Measurements from ENCODE around the gene SRSF11.
"Not testable (repeated sequence)": the region's sequence is repeated elsewhere in the genome, so short reads cannot be mapped to it uniquely, and the experiment has no call there.

The SRSF11 gene, protein sequence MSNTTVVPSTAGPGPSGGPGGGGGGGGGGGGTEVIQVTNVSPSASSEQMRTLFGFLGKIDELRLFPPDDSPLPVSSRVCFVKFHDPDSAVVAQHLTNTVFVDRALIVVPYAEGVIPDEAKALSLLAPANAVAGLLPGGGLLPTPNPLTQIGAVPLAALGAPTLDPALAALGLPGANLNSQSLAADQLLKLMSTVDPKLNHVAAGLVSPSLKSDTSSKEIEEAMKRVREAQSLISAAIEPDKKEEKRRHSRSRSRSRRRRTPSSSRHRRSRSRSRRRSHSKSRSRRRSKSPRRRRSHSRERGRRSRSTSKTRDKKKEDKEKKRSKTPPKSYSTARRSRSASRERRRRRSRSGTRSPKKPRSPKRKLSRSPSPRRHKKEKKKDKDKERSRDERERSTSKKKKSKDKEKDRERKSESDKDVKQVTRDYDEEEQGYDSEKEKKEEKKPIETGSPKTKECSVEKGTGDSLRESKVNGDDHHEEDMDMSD

DNA sequence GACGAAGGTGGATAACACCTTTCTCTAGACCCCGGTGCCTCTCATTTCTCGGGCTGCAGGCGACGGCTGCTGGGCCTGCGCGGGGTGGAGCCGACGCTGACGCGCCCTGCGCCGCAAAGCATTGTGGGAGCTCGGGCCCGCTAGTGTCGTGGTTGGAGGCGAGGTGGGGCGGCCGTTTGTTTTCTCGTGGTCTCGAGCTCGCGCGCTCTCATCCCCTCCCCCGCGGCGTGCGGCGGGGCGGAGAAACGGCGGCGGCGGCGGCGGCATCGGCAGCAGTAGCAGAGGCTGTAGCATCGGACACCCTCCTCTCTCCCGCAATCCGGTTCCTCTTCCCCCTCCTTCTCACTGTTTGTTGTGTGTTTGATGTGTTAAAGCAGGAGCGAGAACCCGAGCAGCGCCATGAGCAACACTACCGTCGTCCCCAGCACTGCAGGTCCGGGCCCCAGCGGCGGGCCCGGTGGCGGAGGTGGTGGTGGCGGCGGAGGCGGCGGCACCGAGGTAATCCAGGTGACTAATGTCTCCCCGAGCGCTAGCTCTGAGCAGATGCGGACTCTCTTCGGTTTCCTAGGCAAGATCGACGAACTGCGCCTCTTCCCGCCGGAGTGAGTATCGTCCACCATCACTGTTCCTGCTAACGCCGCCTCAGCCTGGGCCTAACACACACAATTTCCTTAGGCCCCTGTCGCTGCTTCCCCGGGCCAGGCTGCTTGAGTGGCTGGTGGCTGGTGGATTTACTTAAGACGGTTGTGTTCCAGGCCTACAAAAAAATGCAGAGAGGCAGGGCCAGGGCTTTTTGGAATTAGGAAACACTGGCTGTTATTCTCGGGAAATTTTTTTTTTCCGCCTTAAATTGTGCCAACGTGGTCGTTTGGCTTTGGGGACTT is at the start of gene SRSF11:
Gene SRSF11 (plus strand): TSS at position 143 of the 884 bp plus-strand sequence. CDS start 257 bp downstream, at position 400.
- H3K9me3 Mint-ChIP-seq, result no peaks in the 10 kb centered on the region
- H3K27ac Mint-ChIP-seq, result peak within 1 kb of the TSS; percentile 98
- no peaks in the 10 kb centered on the region for H3K27me3 Mint-ChIP-seq
- CTCF ChIA-PET, result interaction anchor here (0.6 kb wide), 1 partner anchor 29 kb away, joined by 3 read pairs; no protein-coding TSS in a partner anchor
- peaks cover 46% of the 10 kb centered on the region for H3K4me1 Mint-ChIP-seq
- peak; percentile 97 for DNase-seq
- H3K36me3 Mint-ChIP-seq, result peaks cover 33% of the 10 kb centered on the region
- peak within 1 kb of the TSS; percentile 91 for H3K4me3 Mint-ChIP-seq

- Mint-ChIP-seq H3K4me1 (no peaks in the 10 kb centered on the region), H3K36me3 (peaks cover 3% of the 10 kb centered on the region), H3K27me3 (no peaks in the 10 kb centered on the region), H3K9me3 (no peaks in the 10 kb centered on the region), H3K4me3 (no peak overlapping the region), H3K27ac (no peak overlapping the region)
- DNase-seq, result no peak
- CTCF ChIA-PET, result no interaction called here
Observed at GRCh38 chr1:70171512-70171911, 49.7 kb upstream of the SRSF11 start.

GRCh38 chr1:70185181-70185580 is 36.0 kb upstream of the SRSF11 start:
- DNase-seq, H3K36me3 Mint-ChIP-seq, H3K4me3 Mint-ChIP-seq, CTCF ChIA-PET, H3K27me3 Mint-ChIP-seq, H3K27ac Mint-ChIP-seq, H3K4me1 Mint-ChIP-seq, H3K9me3 Mint-ChIP-seq: not testable (repeated sequence)

- H3K9me3 Mint-ChIP-seq, result peaks cover 6% of the 10 kb centered on the region
- H3K36me3 Mint-ChIP-seq, result peaks cover 11% of the 10 kb centered on the region
- no peak overlapping the region for H3K4me3 Mint-ChIP-seq
- CTCF ChIA-PET, result no interaction called here
- no peaks in the 10 kb centered on the region for H3K4me1 Mint-ChIP-seq
- H3K27me3 Mint-ChIP-seq, result no peaks in the 10 kb centered on the region
- no peak for DNase-seq
- no peak overlapping the region for H3K27ac Mint-ChIP-seq
Observed at GRCh38 chr1:70188522-70188921, 32.7 kb upstream of the SRSF11 start.

DNA sequence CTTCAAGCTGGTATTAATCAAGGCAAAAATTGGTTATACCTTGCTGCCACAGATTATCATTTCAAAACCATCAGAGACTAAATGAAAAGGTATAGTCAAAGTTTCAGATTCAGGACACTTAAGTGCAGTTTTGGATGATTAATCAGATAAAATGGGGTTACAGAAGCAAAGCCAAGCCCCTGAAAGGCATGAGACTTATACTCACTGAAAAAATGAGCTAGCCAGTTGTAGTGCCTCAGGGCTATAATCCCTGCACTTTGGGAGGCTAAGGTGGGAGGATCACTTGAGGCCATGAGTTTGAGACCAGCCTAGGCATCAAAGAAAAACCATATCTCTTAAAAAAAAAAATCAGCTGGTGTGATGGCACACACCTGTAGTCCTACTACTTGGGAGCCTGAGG is 31.0 kb upstream of the SRSF11 start:
- Mint-ChIP-seq H3K36me3 (peaks cover 9% of the 10 kb centered on the region), H3K9me3 (peaks cover 6% of the 10 kb centered on the region), H3K27ac (no peak overlapping the region), H3K4me1 (no peaks in the 10 kb centered on the region), H3K27me3 (no peaks in the 10 kb centered on the region), H3K4me3 (no peak overlapping the region)
- no peak for DNase-seq
- CTCF ChIA-PET, result no interaction called here

DNA sequence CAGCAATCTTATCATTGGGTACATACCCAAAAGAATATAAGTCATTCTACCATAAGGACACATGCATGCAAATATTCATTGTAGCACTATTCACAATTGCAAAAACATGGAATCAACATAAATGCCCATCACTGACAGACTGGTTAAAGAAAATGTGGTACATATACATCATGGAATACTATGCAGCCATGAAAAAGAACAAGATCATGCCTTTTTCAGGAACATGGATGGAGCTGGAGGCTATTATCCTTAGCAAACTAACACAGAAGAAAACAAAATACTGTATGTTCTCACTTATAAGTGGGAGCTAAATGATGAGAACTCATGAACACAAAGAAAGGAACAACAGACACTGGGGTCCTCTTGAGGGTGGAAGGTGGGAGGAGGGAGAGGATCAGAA is 28.7 kb upstream of the SRSF11 start:
- H3K27ac Mint-ChIP-seq, H3K27me3 Mint-ChIP-seq, H3K9me3 Mint-ChIP-seq, H3K4me1 Mint-ChIP-seq, H3K4me3 Mint-ChIP-seq, DNase-seq, H3K36me3 Mint-ChIP-seq: not testable (repeated sequence)
- CTCF ChIA-PET, result interaction anchor here (0.7 kb wide), 1 partner anchor 29 kb away, joined by 3 read pairs; the partner anchor contains the start of gene SRSF11

DNA sequence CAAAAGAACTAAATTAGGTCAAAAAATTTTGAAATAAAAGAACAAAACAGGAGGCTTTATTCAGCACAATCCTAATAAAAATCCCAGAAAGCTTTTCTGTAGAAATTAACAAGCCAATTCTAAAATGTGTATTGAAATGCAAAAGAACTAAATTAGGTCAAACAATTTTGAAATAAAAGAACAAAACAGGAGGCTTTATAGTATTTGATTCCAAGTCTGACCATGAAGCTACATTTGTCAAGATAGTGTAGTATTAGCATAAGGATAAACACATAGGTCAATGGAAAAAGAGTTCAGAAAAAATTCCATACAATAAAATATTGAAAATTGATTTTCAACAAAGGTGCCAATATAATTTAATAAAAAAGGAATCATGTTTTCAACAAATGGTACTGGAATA is 26.6 kb upstream of the SRSF11 start:
- CTCF ChIA-PET, result no interaction called here
- peaks cover 6% of the 10 kb centered on the region for H3K9me3 Mint-ChIP-seq
- peaks cover 6% of the 10 kb centered on the region for H3K36me3 Mint-ChIP-seq
- H3K4me3 Mint-ChIP-seq, result no peak overlapping the region
- H3K4me1 Mint-ChIP-seq, result no peaks in the 10 kb centered on the region
- no peak overlapping the region for H3K27ac Mint-ChIP-seq
- H3K27me3 Mint-ChIP-seq, result no peaks in the 10 kb centered on the region
- no peak for DNase-seq

DNA sequence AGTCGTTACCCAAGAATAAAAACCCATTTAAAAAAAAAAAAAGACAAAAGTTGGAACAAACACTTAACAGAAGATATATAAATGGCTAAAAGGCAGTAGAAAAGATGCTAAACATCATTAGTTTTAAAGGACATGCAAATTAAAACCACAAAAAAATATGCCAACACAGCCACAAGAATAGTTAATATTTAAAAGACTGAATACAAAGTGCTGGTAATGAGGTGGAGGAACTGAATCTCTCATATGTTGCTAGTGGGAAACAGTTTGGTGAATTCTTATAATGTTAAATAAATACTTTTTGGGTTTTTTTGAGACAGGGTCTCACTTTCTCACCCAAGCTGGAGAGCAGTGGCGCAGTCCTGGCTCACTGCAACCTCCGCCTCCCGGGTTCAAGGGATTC is 25.8 kb upstream of the SRSF11 start:
- no peak overlapping the region for H3K27ac Mint-ChIP-seq
- H3K27me3 Mint-ChIP-seq, result no peaks in the 10 kb centered on the region
- H3K9me3 Mint-ChIP-seq, result peaks cover 6% of the 10 kb centered on the region
- H3K4me3 Mint-ChIP-seq, result no peak overlapping the region
- DNase-seq, result no peak
- CTCF ChIA-PET, result no interaction called here
- H3K36me3 Mint-ChIP-seq, result peaks cover 6% of the 10 kb centered on the region
- no peaks in the 10 kb centered on the region for H3K4me1 Mint-ChIP-seq

DNA sequence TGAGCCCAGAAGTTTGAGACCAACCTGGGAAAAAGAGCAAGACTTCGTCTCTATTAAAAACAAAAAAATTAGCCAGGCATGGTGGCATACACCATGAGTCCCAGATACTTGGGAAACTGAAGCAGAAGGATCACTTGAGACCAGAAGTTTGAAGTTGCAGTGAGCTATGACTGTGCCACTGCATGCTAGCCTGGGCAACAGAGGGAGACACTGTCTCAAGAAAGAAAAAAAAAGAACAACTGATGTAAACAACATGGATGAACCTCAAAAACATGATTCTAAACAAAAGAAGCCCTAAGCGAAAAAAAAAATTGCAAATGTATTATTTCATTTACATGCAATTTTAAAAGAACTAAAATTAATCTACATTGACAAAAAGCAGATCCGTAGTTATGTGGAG is 24.8 kb upstream of the SRSF11 start:
- H3K4me1 Mint-ChIP-seq, result peaks cover 4% of the 10 kb centered on the region
- peaks cover 6% of the 10 kb centered on the region for H3K36me3 Mint-ChIP-seq
- no peaks in the 10 kb centered on the region for H3K27me3 Mint-ChIP-seq
- peaks cover 6% of the 10 kb centered on the region for H3K9me3 Mint-ChIP-seq
- no peak overlapping the region for H3K27ac Mint-ChIP-seq
- DNase-seq, result no peak
- no peak overlapping the region for H3K4me3 Mint-ChIP-seq
- CTCF ChIA-PET, result no interaction called here

DNA sequence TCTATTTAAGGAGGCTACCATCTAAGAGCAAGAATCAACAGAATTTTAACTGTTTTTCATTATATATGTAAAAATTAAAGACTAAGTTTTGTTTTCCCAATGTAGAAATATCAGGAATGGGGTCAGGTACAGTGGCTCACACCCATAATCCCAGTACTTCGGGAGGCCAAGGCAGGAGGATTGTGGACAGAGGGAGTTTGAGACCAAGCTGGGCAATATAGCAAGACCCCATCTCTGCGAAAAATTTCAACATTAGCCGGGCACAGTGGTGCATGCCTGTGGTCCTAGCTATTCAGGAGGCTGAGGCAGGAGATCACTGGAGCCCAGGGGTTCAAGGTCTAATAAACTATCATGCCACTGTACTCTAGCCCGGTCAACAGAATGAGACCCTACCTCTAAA is 21.1 kb upstream of the SRSF11 start:
- no peak for DNase-seq
- CTCF ChIA-PET, result no interaction called here
- Mint-ChIP-seq H3K36me3 (peaks cover 3% of the 10 kb centered on the region), H3K9me3 (no peaks in the 10 kb centered on the region), H3K4me1 (peaks cover 32% of the 10 kb centered on the region), H3K27me3 (no peaks in the 10 kb centered on the region), H3K27ac (no peak overlapping the region), H3K4me3 (no peak overlapping the region)

DNA sequence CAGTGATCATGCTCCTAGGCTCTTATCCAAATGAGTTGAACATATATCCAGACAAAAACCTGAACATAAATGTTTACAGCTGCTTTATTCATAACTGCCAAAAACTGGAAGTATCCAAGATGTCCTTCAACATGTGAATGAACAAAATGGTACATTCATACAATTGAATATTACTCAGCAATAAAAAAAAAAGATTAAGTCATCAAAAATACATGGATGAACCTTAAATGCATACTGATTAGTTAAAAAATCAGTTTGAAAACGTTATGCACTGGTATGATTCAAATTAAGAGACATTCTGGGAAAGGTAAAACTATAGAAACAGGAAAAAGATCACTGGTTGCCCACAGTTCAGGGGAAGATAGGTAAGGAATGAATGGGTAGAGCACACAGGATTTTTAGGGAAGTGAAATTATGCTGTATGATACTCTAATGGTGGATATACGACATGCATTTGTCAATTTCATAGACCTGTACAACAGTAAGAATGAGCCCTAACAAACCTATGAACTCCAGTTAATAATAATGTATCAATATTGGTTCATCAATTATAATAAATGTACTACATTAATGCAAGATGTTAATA is 18.9 kb upstream of the SRSF11 start:
- Mint-ChIP-seq H3K9me3 (no peaks in the 10 kb centered on the region), H3K27me3 (peaks cover 4% of the 10 kb centered on the region), H3K4me3 (no peak overlapping the region), H3K36me3 (peaks cover 6% of the 10 kb centered on the region), H3K4me1 (peaks cover 41% of the 10 kb centered on the region), H3K27ac (no peak overlapping the region)
- CTCF ChIA-PET, result no interaction called here
- DNase-seq, result no peak

- H3K4me1 Mint-ChIP-seq, result peaks cover 55% of the 10 kb centered on the region
- peaks cover 16% of the 10 kb centered on the region for H3K36me3 Mint-ChIP-seq
- H3K9me3 Mint-ChIP-seq, result no peaks in the 10 kb centered on the region
- peaks cover 4% of the 10 kb centered on the region for H3K27me3 Mint-ChIP-seq
- CTCF ChIA-PET, result no interaction called here
- no peak for DNase-seq
- peak overlapping the region; percentile 99 for H3K4me3 Mint-ChIP-seq
- H3K27ac Mint-ChIP-seq, result peak overlapping the region; percentile 100
Observed at GRCh38 chr1:70204139-70204538, 17.0 kb upstream of the SRSF11 start.

- peaks cover 59% of the 10 kb centered on the region for H3K4me1 Mint-ChIP-seq
- peak overlapping the region; percentile 99 for H3K4me3 Mint-ChIP-seq
- peak overlapping the region; percentile 100 for H3K27ac Mint-ChIP-seq
- no peaks in the 10 kb centered on the region for H3K9me3 Mint-ChIP-seq
- H3K36me3 Mint-ChIP-seq, result peaks cover 19% of the 10 kb centered on the region
- peaks cover 4% of the 10 kb centered on the region for H3K27me3 Mint-ChIP-seq
- no peak for DNase-seq
- CTCF ChIA-PET, result no interaction called here
Observed at GRCh38 chr1:70204600-70204999, 16.6 kb upstream of the SRSF11 start.

DNA sequence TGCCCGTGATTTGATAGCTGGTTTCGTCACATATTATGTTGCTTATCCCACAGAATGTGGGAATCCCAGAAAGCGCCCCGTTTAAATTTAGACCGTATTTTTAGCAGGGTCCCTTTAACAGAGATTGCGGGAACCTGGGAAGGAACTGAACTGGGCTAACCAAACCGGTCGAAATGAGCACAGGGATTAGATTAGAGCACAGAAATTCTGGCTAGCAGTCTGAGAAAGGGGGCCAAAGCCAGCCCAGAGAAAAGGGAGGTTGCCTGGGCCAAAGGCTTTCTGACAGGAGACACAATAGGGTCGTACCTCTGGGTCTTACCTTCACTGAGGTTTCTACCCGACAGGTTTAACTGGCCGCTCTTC is 16.1 kb upstream of the SRSF11 start:
- Mint-ChIP-seq H3K27me3 (peaks cover 4% of the 10 kb centered on the region), H3K9me3 (no peaks in the 10 kb centered on the region), H3K4me1 (peaks cover 63% of the 10 kb centered on the region), H3K4me3 (peak overlapping the region; percentile 99), H3K36me3 (peaks cover 21% of the 10 kb centered on the region), H3K27ac (peak overlapping the region; percentile 100)
- DNase-seq, result no peak
- CTCF ChIA-PET, result no interaction called here
